HPDE6-E6E7 (cell line): ENCODE measurements around the gene RAPGEF4.
"Not testable (repeated sequence)": the region's sequence is repeated elsewhere in the genome, so short reads cannot be mapped to it uniquely, and the experiment has no call there.

Experiments used
- DNase-seq: peaks from one replicate; pipeline ENCODE4 v3.0.0; 2011; ENCODE audit warnings: missing footprints; ENCODE audit errors: extremely low spot score

RAPGEF4 gene

DNA sequence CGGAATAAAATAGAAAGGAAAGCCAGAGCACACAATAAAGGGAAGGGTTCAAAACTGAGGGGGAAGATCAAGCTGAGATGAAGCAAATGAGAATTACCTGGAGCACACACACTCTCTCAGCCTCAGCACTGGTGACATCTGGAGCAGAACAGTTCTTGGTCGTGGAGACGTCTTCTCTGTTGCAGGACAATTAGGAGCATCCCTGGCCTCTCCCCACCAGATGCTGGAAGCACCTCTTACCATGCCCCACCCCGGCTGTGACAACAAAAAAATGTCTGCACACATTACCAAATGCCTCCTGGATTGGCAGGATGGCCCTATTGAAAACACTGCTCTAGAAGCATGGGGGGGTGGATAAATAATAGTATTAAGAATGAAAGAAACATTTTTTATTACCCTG lies 296.4 kb downstream of the RAPGEF4 start:
- no peak for DNase-seq

DNA sequence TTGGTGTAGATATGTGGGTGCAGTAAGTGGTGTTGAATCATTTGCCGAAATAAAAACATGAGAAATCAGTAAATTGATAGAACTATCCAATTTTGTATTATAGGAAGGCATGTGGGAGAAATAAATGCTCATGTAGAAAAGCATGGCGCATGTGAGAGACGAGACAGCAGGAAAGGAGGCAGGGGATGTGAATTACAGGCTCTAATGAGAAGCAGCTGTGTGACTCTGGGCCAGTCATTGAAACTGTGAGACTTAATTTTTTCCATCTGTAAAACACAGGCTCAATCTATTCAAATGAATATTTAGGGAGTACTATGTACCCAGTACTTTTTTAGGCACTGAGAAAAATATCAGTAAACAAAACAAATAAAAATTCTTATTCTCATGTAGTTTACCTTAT lies 297.4 kb downstream of the RAPGEF4 start:
- DNase-seq: no peak

DNA sequence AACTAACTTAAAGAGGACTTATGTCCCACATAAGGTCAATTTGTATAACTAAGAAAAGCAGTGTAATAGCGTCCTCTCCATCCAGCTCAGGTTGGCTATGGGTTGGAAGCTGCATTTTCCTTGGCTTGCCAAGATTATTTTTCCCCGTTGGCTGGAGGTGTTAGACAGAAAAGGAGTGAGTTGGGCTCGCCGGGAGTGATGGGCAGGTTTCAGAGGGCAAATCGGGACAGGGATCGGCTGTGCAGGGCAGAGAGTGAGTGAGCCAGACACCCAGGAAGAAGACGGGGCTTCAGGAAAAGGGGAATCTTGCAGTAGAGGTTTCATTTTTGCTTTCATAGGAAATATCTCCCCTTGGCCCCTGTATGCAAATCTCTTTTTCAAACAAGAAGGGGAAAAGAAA lies 298.5 kb downstream of the RAPGEF4 start:
- no peak for DNase-seq

DNA sequence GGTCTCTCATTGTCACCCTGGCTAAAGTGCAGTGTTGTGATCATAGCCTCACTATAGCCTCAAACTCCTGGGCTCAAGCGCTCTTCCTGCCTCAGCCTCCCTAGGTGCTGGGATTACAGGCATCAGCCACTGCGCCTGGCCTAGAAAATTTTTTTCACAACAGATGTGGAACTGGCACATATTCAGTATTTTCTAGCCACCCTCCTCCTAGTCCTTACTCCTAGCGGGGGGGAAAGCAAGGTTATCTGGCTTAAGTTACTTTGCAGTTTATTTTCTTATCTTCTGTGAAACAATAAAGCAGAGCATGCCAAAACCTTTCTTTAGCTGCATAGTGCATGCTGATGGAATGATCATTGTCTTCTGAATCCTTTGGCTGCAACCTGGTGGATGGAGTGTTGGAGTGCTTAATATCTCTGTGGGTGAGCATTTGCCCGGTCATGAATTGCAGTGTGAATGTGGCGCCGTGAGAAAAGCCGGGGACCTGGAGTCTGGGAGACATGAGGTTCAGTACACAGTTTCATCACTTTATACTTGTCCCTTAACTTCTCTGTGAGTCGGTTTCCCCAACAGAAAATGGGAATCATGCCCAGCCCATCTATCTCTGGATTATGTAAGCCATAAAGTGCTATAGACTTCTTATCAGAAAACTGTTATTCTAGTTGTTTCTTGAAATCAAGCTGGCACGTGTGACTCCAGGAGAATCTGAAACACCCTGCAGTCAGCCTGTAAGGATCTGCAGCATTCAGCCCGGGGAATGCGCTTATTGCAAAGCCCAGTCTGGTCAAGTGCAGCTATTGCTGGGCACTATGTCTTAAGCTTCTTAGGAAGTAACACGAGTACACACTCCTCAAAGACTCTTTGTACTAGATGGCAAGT lies 301.8 kb downstream of the RAPGEF4 start:
- no peak for DNase-seq

- DNase-seq: not testable (repeated sequence)
Observed at GRCh38 chr2:173038257-173038656, 302.6 kb downstream of the RAPGEF4 start.

GRCh38 chr2:173040729-173041128 lies 305.1 kb downstream of the RAPGEF4 start:
- no peak for DNase-seq

- no peak for DNase-seq
Observed at GRCh38 chr2:173043476-173043875, 307.8 kb downstream of the RAPGEF4 start.

DNA sequence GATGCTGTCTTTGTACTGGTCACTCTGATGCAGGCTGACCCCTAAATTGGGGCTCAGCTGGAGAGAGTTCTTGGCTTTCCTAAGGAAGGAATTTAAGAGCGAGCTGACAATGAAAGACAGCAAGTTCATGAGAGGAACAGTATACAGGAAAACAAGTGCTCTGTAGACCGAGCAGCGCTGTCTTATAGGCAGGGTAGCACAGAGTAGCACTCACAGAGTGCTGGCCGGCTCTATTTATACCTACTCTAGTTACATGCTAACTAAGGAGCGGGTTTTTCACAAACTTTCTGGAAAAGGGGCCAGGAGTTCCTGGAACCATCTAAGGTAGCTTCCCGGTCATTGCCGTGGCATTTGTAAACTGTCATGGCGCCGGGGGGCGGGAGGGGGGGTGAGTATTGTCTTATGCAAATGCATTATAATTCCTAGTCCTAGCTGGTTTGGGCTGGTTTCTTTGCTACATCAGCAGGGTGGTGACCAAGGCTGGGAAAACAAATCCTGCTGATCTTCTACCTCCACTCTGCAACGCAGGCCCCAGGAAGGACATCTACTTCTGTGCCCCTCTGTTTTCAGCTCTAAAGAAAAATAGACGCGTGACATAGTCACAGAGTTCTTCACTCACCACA lies 308.4 kb downstream of the RAPGEF4 start:
- no peak for DNase-seq

- DNase-seq: no peak
Observed at GRCh38 chr2:173044686-173045085, 309.0 kb downstream of the RAPGEF4 start.

- no peak for DNase-seq
Observed at GRCh38 chr2:173045181-173045580, 309.5 kb downstream of the RAPGEF4 start.

- DNase-seq: no peak
Observed at GRCh38 chr2:173048522-173048896, 312.9 kb downstream of the RAPGEF4 start.

DNA sequence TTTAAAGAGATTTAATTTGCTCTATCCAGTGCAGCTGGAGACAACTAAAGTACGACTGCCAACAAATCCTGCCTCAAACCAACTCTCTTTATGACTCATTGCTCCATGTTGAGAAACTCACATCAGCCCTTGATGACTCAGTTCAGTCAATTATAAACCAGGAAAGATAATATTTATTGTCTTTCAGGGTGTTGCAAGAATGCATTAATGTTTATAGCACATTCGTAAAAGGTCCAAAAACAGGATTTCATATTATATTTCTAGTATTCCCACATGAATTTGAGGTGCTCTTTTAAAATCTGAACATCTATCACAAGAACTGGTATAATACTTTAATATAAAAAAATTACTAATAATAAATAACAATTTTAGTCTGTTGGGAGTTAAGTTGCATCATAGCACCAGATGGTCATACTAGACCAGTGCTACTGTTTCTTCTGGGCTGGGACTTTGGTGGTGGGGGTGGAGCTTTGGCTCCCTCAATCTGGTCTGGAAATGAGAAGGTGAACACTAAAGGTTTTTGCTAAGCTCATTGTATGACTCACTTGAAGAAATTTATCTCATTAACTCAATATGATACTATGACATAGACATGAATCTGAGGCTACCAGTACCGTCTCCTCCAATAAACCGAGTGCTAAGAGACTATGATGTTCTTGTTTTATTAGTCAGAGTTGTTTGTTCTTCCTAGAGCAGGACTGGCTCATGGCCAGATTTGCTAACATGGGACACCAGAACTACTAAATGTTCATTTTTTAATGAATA lies 313.4 kb downstream of the RAPGEF4 start:
- DNase-seq: peak; percentile 75

GRCh38 chr2:173049831-173050230 lies 314.2 kb downstream of the RAPGEF4 start:
- no peak for DNase-seq

DNA sequence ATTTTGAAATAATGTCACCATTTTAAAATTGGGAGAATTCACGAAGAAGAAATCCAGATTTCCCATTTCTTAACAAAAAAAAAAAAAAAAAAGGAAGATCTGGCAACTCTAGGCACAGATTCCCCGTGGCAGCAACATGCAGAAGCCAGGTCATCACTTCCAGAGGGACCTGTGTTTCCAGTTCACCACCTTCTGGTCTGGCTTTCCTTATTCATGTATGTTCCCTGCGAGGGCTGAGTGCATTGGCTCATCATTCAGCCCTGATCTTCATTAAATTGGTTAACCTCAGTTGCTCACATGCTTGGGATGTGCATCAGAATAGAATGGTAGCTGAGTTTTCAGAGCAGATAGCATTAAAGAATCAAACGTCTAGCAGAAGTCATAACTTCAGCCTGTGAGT lies 315.0 kb downstream of the RAPGEF4 start:
- DNase-seq: no peak

DNA sequence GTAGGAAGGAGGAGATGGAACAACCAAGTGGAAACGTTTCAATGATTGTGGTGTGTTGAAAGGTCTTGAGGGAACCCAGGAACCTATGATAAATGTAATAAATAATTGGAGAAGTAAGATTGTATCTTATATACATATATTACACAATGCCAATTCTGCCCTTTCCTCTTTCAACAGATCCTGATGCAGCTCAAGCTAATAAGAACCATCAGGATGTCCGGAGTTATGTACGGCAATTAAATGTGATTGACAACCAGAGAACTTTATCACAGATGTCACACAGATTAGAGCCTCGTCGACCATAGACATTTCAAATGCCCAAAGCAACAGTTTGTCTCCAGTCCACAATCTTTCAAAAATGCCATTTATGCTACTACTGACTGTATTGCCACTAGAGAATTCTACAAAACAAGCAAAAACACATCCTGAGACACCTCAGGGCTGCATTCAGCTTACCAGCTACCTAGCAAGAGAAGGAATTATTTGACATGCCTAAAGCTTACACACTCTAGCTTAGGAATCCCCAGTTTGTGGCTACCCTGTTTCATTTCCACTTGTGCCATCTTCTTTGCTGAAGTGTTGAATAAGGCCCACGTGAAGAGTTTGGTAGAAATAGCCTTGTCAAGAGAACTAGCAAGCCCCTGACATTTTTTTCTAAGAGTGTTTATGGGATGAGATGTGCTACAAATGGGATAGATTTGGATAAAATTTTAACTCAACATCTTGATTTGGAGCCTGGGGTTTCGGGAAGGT lies 316.0 kb downstream of the RAPGEF4 start:
- no peak for DNase-seq

GRCh38 chr2:173053043-173053699 lies 317.5 kb downstream of the RAPGEF4 start:
- DNase-seq: no peak

DNA sequence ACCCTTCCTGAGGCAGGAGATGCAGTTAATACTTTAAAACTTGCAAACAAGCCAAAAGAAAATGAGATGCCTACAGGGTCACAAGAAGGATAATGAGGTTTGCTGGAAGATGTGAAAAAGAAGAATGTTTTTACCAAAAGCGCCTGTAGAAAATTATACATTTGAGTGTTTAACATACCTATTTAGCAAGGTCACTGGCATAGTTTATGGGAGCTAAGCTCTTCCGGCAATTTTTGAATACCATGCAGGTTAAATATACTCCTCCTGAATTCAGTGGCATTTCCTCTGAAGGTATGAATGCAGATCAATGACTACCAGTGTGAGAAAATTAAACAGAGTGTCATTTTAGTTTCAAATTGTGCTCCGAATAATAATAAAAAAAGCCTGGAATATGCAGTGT lies 318.8 kb downstream of the RAPGEF4 start:
- no peak for DNase-seq

DNA sequence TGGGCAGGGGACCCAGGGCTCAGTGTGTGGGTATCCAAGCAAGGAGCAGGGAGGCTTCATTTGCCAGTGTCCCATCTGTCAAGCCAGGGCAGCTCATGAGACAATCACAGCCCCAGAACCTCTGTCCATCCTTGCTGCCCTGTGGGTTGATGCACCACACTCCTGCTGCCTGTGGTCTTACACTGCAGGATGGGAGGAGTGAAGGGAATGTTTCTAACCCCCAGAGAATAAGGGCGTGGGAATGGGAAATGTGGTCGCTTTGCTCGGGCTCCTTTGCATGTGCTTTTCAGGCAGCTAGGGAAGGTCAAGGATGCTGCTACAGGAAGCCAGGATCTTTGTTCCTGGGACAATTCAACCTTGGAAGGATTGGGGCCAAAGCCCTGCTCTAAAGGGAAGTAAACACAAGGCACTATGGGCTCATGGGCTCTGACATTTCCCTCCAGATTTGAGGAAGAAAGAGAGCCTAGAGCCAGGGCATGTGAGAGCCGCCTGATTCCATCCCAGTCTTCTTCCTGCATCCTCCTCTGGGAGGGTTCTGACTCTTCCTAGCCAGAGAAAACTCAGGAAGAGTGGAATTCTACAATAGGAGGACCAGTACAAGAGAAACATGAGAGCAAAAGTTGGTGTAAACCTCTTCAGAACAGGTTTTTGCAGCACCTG lies 321.2 kb downstream of the RAPGEF4 start:
- DNase-seq: no peak

DNA sequence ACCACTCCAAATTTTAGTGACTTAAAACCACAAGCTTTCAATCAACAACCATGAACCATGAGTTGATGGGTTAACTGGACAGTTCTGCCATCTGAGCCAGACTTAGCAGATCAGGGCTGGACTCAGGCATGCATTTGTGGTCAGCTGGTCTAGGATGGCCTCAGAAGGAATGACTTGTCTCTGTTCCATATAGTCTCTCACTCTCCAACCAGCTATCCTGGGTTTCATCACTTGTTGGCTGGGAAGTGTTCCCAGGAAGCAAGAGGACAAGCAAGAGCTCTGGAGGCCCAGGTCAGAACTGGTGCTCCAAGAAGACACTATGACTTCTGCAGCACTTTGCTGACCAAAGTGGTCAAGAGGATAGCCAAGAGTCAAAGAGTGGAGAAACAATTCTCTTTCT lies 322.5 kb downstream of the RAPGEF4 start:
- no peak for DNase-seq

GRCh38 chr2:173058673-173059072 lies 323.0 kb downstream of the RAPGEF4 start:
- DNase-seq: no peak

GRCh38 chr2:173059292-173059691 lies 323.6 kb downstream of the RAPGEF4 start:
- no peak for DNase-seq
